GM12865 (cell line): Measurements from ENCODE around the gene LDHAL6B.

ENCODE experiments used
- DNase-seq: peaks from one replicate; pipeline ENCODE4 v3.0.0; 2010; ENCODE audit warnings: low read depth
- H3K4me3 ChIP-seq: 2 replicates; pipeline ENCODE4 v1.5.1; 2011; ENCODE audit warnings: mild to moderate bottlenecking, low read depth, low read length, control low read depth
- TF ChIP-seq, protein P1 (sequence below): IDR thresholded peaks from 2 replicates; pipeline ENCODE4 v1.5.1; 2011; ENCODE audit warnings: low read length, control low read depth, low read depth, inconsistent platforms; ENCODE audit not compliant: insufficient read depth; ENCODE audit errors: missing control alignments

Gene LDHAL6B

DNA sequence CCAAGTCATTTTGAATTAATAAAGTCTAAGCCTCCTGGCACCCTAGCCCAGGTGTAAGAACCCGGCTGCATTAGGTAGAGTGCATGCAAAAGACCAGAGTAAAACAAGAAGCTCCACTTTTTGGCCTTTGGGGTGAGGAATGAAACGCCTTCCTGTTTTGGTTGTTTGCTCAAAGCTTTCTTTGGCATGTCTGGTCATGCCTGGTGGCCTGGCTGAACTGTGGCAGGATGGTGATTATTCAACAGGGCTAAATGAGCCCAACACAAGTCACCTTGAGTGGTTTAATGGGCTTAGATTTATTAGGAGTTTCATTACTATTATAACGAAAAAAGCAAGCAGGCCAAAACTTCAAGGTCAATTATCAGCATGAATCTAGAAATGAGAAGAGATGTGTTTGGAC, 40.9 kb upstream of the LDHAL6B start:
- H3K4me3 ChIP-seq: no peak overlapping the region
- DNase-seq: peak; percentile 62
- TF ChIP-seq, protein P1, sequence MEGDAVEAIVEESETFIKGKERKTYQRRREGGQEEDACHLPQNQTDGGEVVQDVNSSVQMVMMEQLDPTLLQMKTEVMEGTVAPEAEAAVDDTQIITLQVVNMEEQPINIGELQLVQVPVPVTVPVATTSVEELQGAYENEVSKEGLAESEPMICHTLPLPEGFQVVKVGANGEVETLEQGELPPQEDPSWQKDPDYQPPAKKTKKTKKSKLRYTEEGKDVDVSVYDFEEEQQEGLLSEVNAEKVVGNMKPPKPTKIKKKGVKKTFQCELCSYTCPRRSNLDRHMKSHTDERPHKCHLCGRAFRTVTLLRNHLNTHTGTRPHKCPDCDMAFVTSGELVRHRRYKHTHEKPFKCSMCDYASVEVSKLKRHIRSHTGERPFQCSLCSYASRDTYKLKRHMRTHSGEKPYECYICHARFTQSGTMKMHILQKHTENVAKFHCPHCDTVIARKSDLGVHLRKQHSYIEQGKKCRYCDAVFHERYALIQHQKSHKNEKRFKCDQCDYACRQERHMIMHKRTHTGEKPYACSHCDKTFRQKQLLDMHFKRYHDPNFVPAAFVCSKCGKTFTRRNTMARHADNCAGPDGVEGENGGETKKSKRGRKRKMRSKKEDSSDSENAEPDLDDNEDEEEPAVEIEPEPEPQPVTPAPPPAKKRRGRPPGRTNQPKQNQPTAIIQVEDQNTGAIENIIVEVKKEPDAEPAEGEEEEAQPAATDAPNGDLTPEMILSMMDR: no peak

DNA sequence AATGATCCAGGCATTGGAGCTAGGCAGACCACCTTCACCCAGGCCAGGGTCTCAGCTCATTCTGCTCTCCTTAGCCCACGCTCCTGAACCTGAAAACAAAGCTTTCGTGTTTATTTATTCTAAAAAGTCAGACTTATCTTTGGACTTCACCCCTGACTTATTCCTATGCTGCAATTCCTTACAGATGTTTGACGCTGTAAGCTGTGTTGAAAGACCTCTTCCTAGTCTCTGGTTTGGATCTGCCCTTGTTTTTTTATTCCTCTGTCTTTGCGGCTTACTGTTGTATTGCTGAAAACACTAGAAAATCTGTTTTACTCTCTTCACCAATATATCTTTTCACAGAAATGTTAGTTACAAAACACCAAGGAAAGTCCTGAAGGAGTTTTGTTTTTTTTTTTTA, 40.5 kb upstream of the LDHAL6B start:
- H3K4me3 ChIP-seq: no peak overlapping the region
- TF ChIP-seq, protein P1: no peak

DNA sequence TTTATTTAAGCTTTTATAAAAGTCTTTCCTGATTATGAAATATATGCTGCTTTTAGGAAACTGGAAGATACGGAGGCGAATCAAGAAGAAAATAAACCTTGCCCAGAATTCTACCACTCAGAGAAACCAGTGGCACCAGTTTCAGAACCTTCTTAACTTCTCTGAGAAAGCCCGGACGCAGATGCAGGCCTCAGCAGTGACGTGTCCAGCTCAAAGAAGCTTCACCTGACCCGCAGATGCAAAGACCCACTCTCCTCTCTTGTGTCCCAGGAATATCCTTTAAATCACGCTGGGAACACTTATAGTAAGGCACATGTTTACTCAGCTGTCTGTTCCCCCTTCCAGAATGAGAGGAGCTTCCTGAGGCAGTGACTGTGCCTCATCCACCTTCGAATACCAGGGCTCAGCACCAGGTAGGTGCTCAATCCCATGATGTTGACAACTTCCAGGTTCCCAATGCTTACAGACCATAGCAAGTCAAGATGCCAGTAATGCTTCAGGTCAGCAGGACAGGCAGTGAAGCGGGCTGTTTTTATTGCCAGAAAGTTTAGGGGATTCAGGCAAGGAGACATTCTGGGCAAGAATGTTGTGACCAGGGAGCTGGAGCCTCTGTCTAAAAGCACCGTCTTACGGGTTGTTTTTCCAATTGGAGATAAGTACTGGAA, 39.9 kb upstream of the LDHAL6B start:
- TF ChIP-seq, protein P1: no peak
- no peak for DNase-seq
- H3K4me3 ChIP-seq: no peak overlapping the region

More for the DNA sequence above, 40.5 kb upstream of the LDHAL6B start:
- DNase-seq: no peak

DNA sequence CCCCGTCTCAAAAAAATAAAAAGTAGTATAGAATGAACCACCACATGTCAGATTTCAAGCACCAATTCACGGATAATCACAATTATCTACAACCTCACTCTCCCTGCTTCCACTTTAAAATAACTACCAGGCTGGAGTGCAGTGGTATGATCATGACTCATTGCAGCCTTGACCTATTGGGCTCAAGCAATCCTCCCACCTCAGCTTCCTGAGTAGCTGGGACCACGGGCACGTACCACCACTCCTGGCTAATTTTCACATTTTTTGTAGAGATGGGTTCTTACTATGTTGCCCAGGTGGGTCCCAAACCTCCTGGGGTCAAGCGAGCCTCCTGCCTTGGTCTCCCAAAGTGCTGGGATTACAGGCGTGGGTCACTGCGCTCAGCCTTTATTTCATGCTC, 38.1 kb upstream of the LDHAL6B start:
- H3K4me3 ChIP-seq: no peak overlapping the region
- DNase-seq: no peak
- TF ChIP-seq, protein P1: no peak

DNA sequence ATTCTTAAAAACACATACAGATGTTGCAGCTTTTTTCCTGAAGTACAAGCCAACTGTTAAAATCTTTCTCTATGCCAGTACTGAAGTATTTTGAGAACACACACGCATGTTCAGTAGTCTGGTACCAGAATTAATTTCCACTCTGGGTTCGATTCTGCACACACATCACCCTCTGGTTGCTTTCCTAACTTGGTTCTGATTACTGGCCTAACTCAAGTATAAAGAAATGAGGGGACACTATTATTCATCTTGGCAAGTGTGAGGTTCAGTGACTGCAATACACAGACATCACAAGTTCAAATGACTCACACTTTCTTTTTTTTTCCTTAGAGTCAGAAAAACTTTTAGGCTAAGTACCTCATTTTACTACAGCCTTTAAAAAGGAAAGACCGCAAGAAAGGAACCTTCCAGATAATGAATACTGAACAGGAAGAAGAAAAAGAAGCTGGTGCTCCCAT, 37.4 kb upstream of the LDHAL6B start:
- no peak overlapping the region for H3K4me3 ChIP-seq
- DNase-seq: no peak
- TF ChIP-seq, protein P1: no peak

DNA sequence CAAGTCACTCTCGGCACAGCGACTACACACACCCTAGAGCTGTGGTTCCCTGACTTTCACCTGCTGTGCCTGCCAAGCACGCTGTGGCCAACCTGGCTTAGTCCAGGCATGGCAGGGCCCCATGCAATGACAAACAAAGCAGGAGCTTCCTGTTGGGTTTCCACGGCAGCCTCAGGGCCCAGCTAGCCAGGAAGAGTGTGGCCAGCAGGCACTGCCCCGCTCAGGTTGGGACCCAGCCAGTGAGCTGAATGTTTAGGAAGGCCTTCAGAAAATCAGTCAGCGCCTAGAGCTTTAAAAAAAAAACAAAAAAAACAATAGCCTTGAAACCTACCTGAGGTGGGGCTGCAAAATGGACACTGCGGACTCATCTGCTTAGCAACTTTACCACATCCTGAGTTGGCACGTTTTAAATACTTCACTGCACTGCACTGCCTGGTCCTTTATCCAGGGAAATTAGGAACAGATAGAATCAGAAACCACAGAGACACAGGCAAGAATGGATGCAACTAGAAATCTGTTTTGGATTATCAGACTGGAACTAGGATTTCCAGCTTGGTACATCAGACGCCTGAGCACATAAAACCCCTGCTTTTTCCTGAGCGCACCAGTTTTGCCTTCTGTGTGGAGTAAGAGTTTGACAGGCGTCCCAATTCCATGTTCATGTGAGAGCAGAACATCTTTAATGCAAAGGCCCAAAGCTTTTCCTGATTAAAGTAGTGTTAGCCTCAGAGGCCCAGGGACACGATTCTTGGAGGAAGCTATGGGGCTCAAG, 36.2 kb upstream of the LDHAL6B start:
- no peak overlapping the region for H3K4me3 ChIP-seq
- DNase-seq: no peak
- TF ChIP-seq, protein P1: no peak

DNA sequence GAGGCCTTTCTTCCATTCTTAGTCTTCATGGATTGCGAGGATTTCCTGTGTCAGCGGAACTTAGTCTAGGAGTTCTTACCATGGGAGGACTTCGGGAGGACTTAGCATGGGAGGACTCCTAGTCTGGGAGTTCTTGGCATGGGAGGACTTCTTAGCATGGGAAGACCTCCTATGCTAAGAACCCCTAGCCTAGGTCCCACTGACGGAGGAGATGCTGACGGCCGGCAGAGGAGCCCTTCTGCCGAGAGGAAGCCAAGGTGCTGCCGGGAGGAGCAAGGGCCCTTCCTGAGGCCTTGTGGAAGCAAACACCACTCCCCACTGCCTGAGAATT, 35.6 kb upstream of the LDHAL6B start:
- no peak for DNase-seq
- TF ChIP-seq, protein P1: no peak
- H3K4me3 ChIP-seq: no peak overlapping the region
